ENCODE data around the gene NEURL1.
A peak's percentile ranks its signal among the peaks of the same experiment; 100 is the strongest.

Gene NEURL1

GRCh38 chr10:103566536-103566935, 73.0 kb downstream of the NEURL1 start:
- no peak for DNase-seq

- DNase-seq = no peak
These were observed 75.0 kb downstream of the NEURL1 start for GRCh38 chr10:103568505-103568904.

GRCh38 chr10:103569896-103570295, 76.4 kb downstream of the NEURL1 start:
- DNase-seq = no peak

- no peak for DNase-seq
These were observed 77.5 kb downstream of the NEURL1 start for GRCh38 chr10:103570844-103571655.

- DNase-seq = no peak
These were observed 78.1 kb downstream of the NEURL1 start for GRCh38 chr10:103571656-103571975.

GRCh38 chr10:103572347-103573204, 79.1 kb downstream of the NEURL1 start:
- no peak for DNase-seq

- DNase-seq = no peak
These were observed 79.6 kb downstream of the NEURL1 start for GRCh38 chr10:103573205-103573487.

- DNase-seq = no peak
These were observed 80.9 kb downstream of the NEURL1 start for GRCh38 chr10:103574097-103575061.

- DNase-seq = peak; percentile 21
These were observed 82.0 kb downstream of the NEURL1 start for GRCh38 chr10:103575416-103576075.

GRCh38 chr10:103576076-103576471, 82.6 kb downstream of the NEURL1 start:
- DNase-seq = no peak

- DNase-seq = no peak
These were observed 83.4 kb downstream of the NEURL1 start for GRCh38 chr10:103576862-103577261.

GRCh38 chr10:103578782-103579382, 85.4 kb downstream of the NEURL1 start:
- no peak for DNase-seq

- DNase-seq = no peak
These were observed 86.5 kb downstream of the NEURL1 start for GRCh38 chr10:103580011-103580410.

- DNase-seq = no peak
These were observed 86.9 kb downstream of the NEURL1 start for GRCh38 chr10:103580430-103580829.

- no peak for DNase-seq
These were observed 88.0 kb downstream of the NEURL1 start for GRCh38 chr10:103581499-103581898.

- no peak for DNase-seq
These were observed 89.0 kb downstream of the NEURL1 start for GRCh38 chr10:103582331-103583123.

- no peak for DNase-seq
These were observed 90.3 kb downstream of the NEURL1 start for GRCh38 chr10:103583871-103584215.

GRCh38 chr10:103584216-103585010, 90.9 kb downstream of the NEURL1 start:
- DNase-seq = no peak

- no peak for DNase-seq
These were observed 91.5 kb downstream of the NEURL1 start for GRCh38 chr10:103585011-103585405.

- no peak for DNase-seq
These were observed 93.6 kb downstream of the NEURL1 start for GRCh38 chr10:103587073-103587472.
